ENCODE measurements around the gene CORO7.

- TF ChIP-seq CTCF (IDR thresholded peaks at IDR 0.05) (no peak), EP300 (IDR thresholded peaks at IDR 0.05) (no peak), POLR2A (IDR thresholded peaks at IDR 0.05) (no peak)
Observed at GRCh38 chr16:4376893-4377572, 39.4 kb downstream of the CORO7 start.

Measured in ovary (tissue), 3 donors.